ENCODE results near the gene PLD5.
A peak's percentile ranks its signal among the peaks of the same experiment; 100 is the strongest.
"Not testable (repeated sequence)": the region's sequence is repeated elsewhere in the genome, so short reads cannot be mapped to it uniquely, and the experiment has no call there.

Gene PLD5

GRCh38 chr1:242088875-242089274 is 435.6 kb downstream of the PLD5 start:
- Histone ChIP-seq H3K4me3 (ENCODE audit: low read length) (no peak overlapping the region), H3K4me1 (ENCODE audit: insufficient read depth, low read length) (peaks cover 23% of the 10 kb centered on the region), H3K9ac (ENCODE audit: low read depth, low read length) (no peak overlapping the region), H3K9me3 (ENCODE audit: insufficient read depth, low read depth, low read length) (no peaks in the 10 kb centered on the region), H3K27me3 (ENCODE audit: insufficient read depth, low read length) (no peaks in the 10 kb centered on the region), H3K27ac (ENCODE audit: low read depth, low read length) (no peak overlapping the region), H3K36me3 (ENCODE audit: insufficient read depth, low read length) (no peaks in the 10 kb centered on the region)
- 90% methylated on average over 2 of the region's 2 CpGs for whole genome bisulfite sequencing

- no peaks in the 10 kb centered on the region for H3K27me3 ChIP-seq (ENCODE audit: insufficient read depth, low read length)
- H3K9ac ChIP-seq (ENCODE audit: low read depth, low read length) = no peak overlapping the region
- no peaks in the 10 kb centered on the region for H3K9me3 ChIP-seq (ENCODE audit: insufficient read depth, low read depth, low read length)
- peak overlapping the region; percentile 28; the same call in 1 of the 2 replicates for H3K27ac ChIP-seq (ENCODE audit: low read depth, low read length)
- WGBS = 88% methylated on average over 1 of the region's 1 CpG
- no peaks in the 10 kb centered on the region for H3K36me3 ChIP-seq (ENCODE audit: insufficient read depth, low read length)
- H3K4me3 ChIP-seq (ENCODE audit: low read length) = no peak overlapping the region
- H3K4me1 ChIP-seq (ENCODE audit: insufficient read depth, low read length) = peaks cover 23% of the 10 kb centered on the region
These were observed 437.8 kb downstream of the PLD5 start for GRCh38 chr1:242086706-242087105.

- H3K36me3 ChIP-seq (ENCODE audit: insufficient read depth, low read length) = no peaks in the 10 kb centered on the region
- H3K9ac ChIP-seq (ENCODE audit: low read depth, low read length) = no peak overlapping the region
- H3K27me3 ChIP-seq (ENCODE audit: insufficient read depth, low read length) = no peaks in the 10 kb centered on the region
- no peaks in the 10 kb centered on the region for H3K9me3 ChIP-seq (ENCODE audit: insufficient read depth, low read depth, low read length)
- H3K4me3 ChIP-seq (ENCODE audit: low read length) = no peak overlapping the region
- peak overlapping the region; percentile 28; the same call in 1 of the 2 replicates for H3K27ac ChIP-seq (ENCODE audit: low read depth, low read length)
- 55% methylated on average over 3 of the region's 3 CpGs for WGBS
- peaks cover 23% of the 10 kb centered on the region for H3K4me1 ChIP-seq (ENCODE audit: insufficient read depth, low read length)
These were observed 438.4 kb downstream of the PLD5 start for GRCh38 chr1:242086093-242086492.

GRCh38 chr1:242083742-242084141 is 440.8 kb downstream of the PLD5 start:
- no peaks in the 10 kb centered on the region for H3K27me3 ChIP-seq (ENCODE audit: insufficient read depth, low read length)
- 100% methylated on average over 2 of the region's 2 CpGs for WGBS
- no peak overlapping the region for H3K4me3 ChIP-seq (ENCODE audit: low read length)
- no peak overlapping the region for H3K9ac ChIP-seq (ENCODE audit: low read depth, low read length)
- H3K27ac ChIP-seq (ENCODE audit: low read depth, low read length) = no peak overlapping the region
- H3K4me1 ChIP-seq (ENCODE audit: insufficient read depth, low read length) = peaks cover 23% of the 10 kb centered on the region
- no peaks in the 10 kb centered on the region for H3K36me3 ChIP-seq (ENCODE audit: insufficient read depth, low read length)
- H3K9me3 ChIP-seq (ENCODE audit: insufficient read depth, low read depth, low read length) = no peaks in the 10 kb centered on the region

GRCh38 chr1:242081446-242081845 is 443.1 kb downstream of the PLD5 start:
- Histone ChIP-seq H3K4me1 (ENCODE audit: insufficient read depth, low read length) (peaks cover 10% of the 10 kb centered on the region), H3K9me3 (ENCODE audit: insufficient read depth, low read depth, low read length) (no peaks in the 10 kb centered on the region), H3K27ac (ENCODE audit: low read depth, low read length) (no peak overlapping the region), H3K36me3 (ENCODE audit: insufficient read depth, low read length) (no peaks in the 10 kb centered on the region), H3K27me3 (ENCODE audit: insufficient read depth, low read length) (no peaks in the 10 kb centered on the region), H3K4me3 (ENCODE audit: low read length) (no peak overlapping the region), H3K9ac (ENCODE audit: low read depth, low read length) (no peak overlapping the region)
- 89% methylated on average over 1 of the region's 1 CpG for WGBS

GRCh38 chr1:242065813-242066212 is 458.7 kb downstream of the PLD5 start:
- H3K4me1 ChIP-seq (ENCODE audit: insufficient read depth, low read length) = peaks cover 6% of the 10 kb centered on the region; the same call in 1 of the 2 replicates
- no peak overlapping the region for H3K27ac ChIP-seq (ENCODE audit: low read depth, low read length)
- no peaks in the 10 kb centered on the region for H3K36me3 ChIP-seq (ENCODE audit: insufficient read depth, low read length)
- 86% methylated on average over 2 of the region's 2 CpGs for WGBS
- no peak overlapping the region for H3K4me3 ChIP-seq (ENCODE audit: low read length)
- H3K27me3 ChIP-seq (ENCODE audit: insufficient read depth, low read length) = no peaks in the 10 kb centered on the region
- no peak overlapping the region for H3K9ac ChIP-seq (ENCODE audit: low read depth, low read length)
- H3K9me3 ChIP-seq (ENCODE audit: insufficient read depth, low read depth, low read length) = no peaks in the 10 kb centered on the region

- no peak overlapping the region for H3K4me3 ChIP-seq (ENCODE audit: low read length)
- H3K36me3 ChIP-seq (ENCODE audit: insufficient read depth, low read length) = no peaks in the 10 kb centered on the region
- H3K4me1 ChIP-seq (ENCODE audit: insufficient read depth, low read length) = no peaks in the 10 kb centered on the region
- no peak overlapping the region for H3K27ac ChIP-seq (ENCODE audit: low read depth, low read length)
- H3K27me3 ChIP-seq (ENCODE audit: insufficient read depth, low read length) = no peaks in the 10 kb centered on the region
- no peak overlapping the region for H3K9ac ChIP-seq (ENCODE audit: low read depth, low read length)
- 91% methylated on average over 3 of the region's 3 CpGs for WGBS
- no peaks in the 10 kb centered on the region for H3K9me3 ChIP-seq (ENCODE audit: insufficient read depth, low read depth, low read length)
These were observed 462.2 kb downstream of the PLD5 start for GRCh38 chr1:242062271-242062670.

GRCh38 chr1:242059976-242060375 is 464.5 kb downstream of the PLD5 start:
- no peaks in the 10 kb centered on the region for H3K27me3 ChIP-seq (ENCODE audit: insufficient read depth, low read length)
- H3K9me3 ChIP-seq (ENCODE audit: insufficient read depth, low read depth, low read length) = no peaks in the 10 kb centered on the region
- H3K4me1 ChIP-seq (ENCODE audit: insufficient read depth, low read length) = no peaks in the 10 kb centered on the region; the same call in 1 of the 2 replicates
- H3K9ac ChIP-seq (ENCODE audit: low read depth, low read length) = no peak overlapping the region
- 90% methylated on average over 10 of the region's 11 CpGs for WGBS
- H3K4me3 ChIP-seq (ENCODE audit: low read length) = no peak overlapping the region
- H3K27ac ChIP-seq (ENCODE audit: low read depth, low read length) = no peak overlapping the region
- no peaks in the 10 kb centered on the region for H3K36me3 ChIP-seq (ENCODE audit: insufficient read depth, low read length)

GRCh38 chr1:242058582-242058981 is 465.9 kb downstream of the PLD5 start:
- not testable (repeated sequence) for H3K27me3 ChIP-seq (ENCODE audit: insufficient read depth, low read length); H3K9me3 ChIP-seq (ENCODE audit: insufficient read depth, low read depth, low read length); H3K4me1 ChIP-seq (ENCODE audit: insufficient read depth, low read length); H3K27ac ChIP-seq (ENCODE audit: low read depth, low read length); H3K4me3 ChIP-seq (ENCODE audit: low read length); H3K36me3 ChIP-seq (ENCODE audit: insufficient read depth, low read length); H3K9ac ChIP-seq (ENCODE audit: low read depth, low read length)
- 94% methylated on average over 4 of the region's 4 CpGs for WGBS

- WGBS = 100% methylated on average over 1 of the region's 3 CpGs
- H3K36me3 ChIP-seq (ENCODE audit: insufficient read depth, low read length); H3K9ac ChIP-seq (ENCODE audit: low read depth, low read length); H3K4me1 ChIP-seq (ENCODE audit: insufficient read depth, low read length); H3K9me3 ChIP-seq (ENCODE audit: insufficient read depth, low read depth, low read length); H3K4me3 ChIP-seq (ENCODE audit: low read length); H3K27me3 ChIP-seq (ENCODE audit: insufficient read depth, low read length); H3K27ac ChIP-seq (ENCODE audit: low read depth, low read length): not testable (repeated sequence)
These were observed 466.3 kb downstream of the PLD5 start for GRCh38 chr1:242058181-242058580.

GRCh38 chr1:242057745-242058115 is 466.8 kb downstream of the PLD5 start:
- no peak overlapping the region for H3K27ac ChIP-seq (ENCODE audit: low read depth, low read length)
- H3K9ac ChIP-seq (ENCODE audit: low read depth, low read length) = no peak overlapping the region
- H3K4me3 ChIP-seq (ENCODE audit: low read length) = no peak overlapping the region
- peaks cover 12% of the 10 kb centered on the region for H3K4me1 ChIP-seq (ENCODE audit: insufficient read depth, low read length)
- no peaks in the 10 kb centered on the region for H3K27me3 ChIP-seq (ENCODE audit: insufficient read depth, low read length)
- 66% methylated on average over 3 of the region's 3 CpGs for WGBS
- H3K9me3 ChIP-seq (ENCODE audit: insufficient read depth, low read depth, low read length) = no peaks in the 10 kb centered on the region
- no peaks in the 10 kb centered on the region for H3K36me3 ChIP-seq (ENCODE audit: insufficient read depth, low read length)

GRCh38 chr1:242056988-242057744 is 467.3 kb downstream of the PLD5 start:
- no peaks in the 10 kb centered on the region for H3K36me3 ChIP-seq (ENCODE audit: insufficient read depth, low read length)
- WGBS = 96% methylated on average over 46 of the region's 49 CpGs
- H3K4me3 ChIP-seq (ENCODE audit: low read length) = no peak overlapping the region
- H3K9me3 ChIP-seq (ENCODE audit: insufficient read depth, low read depth, low read length) = no peaks in the 10 kb centered on the region
- H3K9ac ChIP-seq (ENCODE audit: low read depth, low read length) = no peak overlapping the region
- H3K27ac ChIP-seq (ENCODE audit: low read depth, low read length) = no peak overlapping the region
- H3K27me3 ChIP-seq (ENCODE audit: insufficient read depth, low read length) = no peaks in the 10 kb centered on the region
- H3K4me1 ChIP-seq (ENCODE audit: insufficient read depth, low read length) = peaks cover 12% of the 10 kb centered on the region

Measured in HUES64 (cell line).